PC-9 (cell line): Measurements from ENCODE around the gene FKBP1C.

Experiments used
- EZH2 ChIP-seq: fragments of 200-600 bp; sonication (generic); IDR thresholded peaks from 2 replicates; pipeline ENCODE4 v1.8.0; 2017; ENCODE audit warnings: antibody characterized with exemption, low read depth
- TF ChIP-seq, protein P1 (sequence below): fragments of 200-600 bp; sonication (generic); conservative IDR thresholded peaks from 2 replicates; pipeline ENCODE4 v1.6.1; 2017; ENCODE audit warnings: mixed run types, antibody characterized with exemption, mild to moderate bottlenecking, moderate library complexity

- TF ChIP-seq, protein P1, sequence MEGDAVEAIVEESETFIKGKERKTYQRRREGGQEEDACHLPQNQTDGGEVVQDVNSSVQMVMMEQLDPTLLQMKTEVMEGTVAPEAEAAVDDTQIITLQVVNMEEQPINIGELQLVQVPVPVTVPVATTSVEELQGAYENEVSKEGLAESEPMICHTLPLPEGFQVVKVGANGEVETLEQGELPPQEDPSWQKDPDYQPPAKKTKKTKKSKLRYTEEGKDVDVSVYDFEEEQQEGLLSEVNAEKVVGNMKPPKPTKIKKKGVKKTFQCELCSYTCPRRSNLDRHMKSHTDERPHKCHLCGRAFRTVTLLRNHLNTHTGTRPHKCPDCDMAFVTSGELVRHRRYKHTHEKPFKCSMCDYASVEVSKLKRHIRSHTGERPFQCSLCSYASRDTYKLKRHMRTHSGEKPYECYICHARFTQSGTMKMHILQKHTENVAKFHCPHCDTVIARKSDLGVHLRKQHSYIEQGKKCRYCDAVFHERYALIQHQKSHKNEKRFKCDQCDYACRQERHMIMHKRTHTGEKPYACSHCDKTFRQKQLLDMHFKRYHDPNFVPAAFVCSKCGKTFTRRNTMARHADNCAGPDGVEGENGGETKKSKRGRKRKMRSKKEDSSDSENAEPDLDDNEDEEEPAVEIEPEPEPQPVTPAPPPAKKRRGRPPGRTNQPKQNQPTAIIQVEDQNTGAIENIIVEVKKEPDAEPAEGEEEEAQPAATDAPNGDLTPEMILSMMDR, result no peak
- no peak for TF ChIP-seq EZH2
These were observed 22.4 kb upstream of the FKBP1C start for GRCh38 chr6:63188828-63189227.
